ENCODE results near the gene CCL2. TPM values are rescaled to one million over a fixed set of nuclear protein-coding genes. Genes with fewer than 3 reads are reported as not detected.

Gene CCL2
- total and polyA plus RNA-seq, 2 of the 8 experiments (the other 6 are each of a cell fraction or from before 2014, with no cell fraction given) = 3.0 to 3.7 TPM

DNA sequence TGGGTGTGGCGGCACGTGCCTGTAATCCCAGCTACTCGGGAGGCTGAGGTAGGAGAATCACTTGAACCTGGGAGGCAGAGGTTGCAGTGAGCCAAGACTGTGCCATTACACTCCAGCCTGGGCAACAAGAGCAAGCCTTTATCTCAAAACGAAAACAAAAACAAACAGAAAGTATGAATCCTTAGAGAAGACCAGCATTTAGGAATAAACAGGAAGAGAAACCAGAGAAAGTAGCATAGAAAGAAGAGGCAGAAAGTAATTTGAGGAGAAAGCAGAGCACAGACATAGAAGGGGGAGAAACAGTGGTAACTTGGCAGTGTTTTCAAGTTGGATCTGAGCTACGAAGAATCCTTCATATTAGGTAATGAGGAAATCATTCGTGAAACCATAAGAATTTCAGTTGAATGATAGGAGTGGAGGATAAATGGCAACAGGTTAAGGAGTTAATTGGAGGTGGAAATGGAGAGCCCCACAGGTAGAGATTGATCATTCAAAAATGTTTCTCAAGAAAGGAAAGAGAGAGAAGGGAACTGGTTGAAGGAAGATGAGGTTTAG, 9.7 kb upstream of the CCL2 start (continued):
- no peak for TF ChIP-seq TEAD4 (IDR thresholded peaks at IDR 0.05; ENCODE audit: low read depth, low read length)
